ENCODE measurements around the gene AKTIP.
"Not testable (repeated sequence)": the region's sequence is repeated elsewhere in the genome, so short reads cannot be mapped to it uniquely, and the experiment has no call there.

The AKTIP gene

DNA sequence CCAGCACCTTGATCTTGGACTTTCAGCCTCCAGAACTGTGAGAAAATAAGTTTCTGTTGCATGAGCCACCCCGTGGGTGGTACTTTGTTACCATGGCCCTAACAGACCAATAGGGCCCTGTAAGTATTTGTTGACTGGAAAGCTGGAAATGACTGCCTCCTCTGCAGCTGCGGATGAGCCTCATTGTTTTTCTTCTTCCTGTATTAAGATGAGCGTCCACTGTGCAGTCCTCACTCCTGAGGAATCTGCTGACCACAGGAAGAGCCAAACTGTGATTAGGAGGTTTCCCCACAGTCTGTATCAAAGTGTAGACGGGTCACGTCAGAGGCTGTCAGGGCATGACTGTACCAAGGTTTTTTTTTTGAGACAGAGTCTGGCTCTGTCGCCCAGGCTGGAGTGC lies 12.2 kb upstream of the AKTIP start:
- DNase-seq: no peak

DNA sequence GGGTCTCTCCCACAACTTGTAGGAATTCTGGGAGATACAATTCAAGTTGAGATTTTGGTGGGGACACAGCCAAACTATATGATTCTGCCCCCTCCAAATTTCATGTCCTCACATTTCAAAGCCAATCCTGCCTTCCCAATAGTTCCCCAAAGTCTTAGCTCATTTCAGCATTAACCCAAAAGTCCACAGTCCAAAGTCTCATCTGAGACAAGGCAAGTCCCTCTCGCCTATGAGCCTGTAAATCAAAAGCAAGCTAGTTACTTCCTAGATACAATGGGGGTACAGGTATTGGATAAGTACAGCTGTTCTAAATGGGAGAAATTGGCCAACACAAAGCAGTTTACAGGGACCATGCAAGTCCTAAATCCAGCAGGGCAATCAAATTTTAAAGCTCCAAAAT lies 9.8 kb upstream of the AKTIP start:
- DNase-seq: not testable (repeated sequence)

DNA sequence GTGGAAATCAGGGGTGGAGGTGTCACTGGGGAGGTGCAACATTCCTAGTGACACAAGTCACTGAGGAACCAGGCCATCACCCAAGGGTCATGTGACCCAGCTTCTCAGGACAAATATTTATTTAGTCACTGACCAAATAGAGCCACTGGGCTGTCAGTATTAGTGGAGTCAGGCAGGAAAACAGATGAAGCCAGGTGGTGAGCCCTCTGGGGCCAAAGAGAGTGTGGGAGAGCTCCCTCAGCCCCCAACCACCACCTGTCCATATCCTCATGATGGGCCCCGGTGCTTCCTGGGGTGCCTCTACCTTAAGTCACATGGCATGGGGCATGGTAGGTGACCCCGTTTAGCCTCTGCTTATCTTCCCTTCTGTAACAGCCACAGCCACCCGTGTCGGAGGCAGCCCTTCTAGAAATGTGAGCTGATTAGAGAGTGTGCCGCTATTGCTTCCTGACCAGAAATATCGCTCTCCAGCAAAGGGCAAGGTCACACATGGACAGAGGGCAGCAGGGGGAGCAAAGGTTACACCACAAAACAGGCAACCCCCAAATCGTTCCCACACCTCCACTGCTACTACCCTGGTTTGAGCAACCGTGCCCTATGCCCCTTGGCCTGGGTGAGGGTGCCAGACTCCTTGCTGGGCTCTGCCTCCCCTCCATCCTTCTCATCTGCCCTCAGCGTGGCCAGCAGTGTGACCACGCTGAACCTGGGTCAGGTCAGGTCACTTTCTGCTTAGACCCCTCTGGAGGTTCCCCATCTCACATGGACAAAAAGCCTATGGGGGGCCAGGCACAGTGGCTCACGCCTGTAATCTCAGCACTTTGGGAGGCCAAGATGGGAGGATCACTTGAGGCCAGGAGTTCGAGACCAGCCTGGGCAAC lies 8.6 kb upstream of the AKTIP start:
- no peak for DNase-seq

DNA sequence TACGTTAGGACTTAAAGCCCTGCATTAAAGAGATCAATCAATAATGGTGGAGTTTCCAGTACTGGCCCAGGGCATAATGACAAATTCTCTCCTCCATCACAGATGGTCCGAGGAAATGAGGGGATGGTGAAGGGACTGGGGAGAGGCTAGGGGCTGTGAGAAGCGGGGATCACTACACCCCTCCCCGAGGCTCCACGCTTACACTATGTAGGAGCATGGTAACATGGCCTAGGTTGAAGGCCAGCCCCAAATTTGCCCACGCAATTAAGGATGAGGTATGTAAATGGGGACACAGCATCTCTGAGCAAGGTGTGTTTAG lies 8.0 kb upstream of the AKTIP start:
- DNase-seq: no peak

DNA sequence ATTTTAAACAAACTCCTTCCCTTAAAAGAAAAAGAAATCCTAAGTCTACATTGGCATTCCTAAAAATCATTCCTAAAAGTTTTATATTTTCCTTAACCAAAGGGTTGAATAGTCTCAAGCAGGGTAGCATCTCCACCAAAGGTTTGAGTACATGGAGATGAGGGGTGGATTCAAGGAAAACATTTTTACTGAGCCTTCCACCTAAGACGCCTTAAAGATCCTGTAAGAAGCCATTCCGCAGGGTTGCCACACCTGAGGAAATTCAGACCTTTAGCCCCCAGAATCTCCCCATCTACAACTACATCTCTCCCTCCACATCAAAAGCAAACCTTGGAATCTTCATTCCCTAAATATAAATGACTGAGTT lies 7.7 kb upstream of the AKTIP start:
- no peak for DNase-seq

DNA sequence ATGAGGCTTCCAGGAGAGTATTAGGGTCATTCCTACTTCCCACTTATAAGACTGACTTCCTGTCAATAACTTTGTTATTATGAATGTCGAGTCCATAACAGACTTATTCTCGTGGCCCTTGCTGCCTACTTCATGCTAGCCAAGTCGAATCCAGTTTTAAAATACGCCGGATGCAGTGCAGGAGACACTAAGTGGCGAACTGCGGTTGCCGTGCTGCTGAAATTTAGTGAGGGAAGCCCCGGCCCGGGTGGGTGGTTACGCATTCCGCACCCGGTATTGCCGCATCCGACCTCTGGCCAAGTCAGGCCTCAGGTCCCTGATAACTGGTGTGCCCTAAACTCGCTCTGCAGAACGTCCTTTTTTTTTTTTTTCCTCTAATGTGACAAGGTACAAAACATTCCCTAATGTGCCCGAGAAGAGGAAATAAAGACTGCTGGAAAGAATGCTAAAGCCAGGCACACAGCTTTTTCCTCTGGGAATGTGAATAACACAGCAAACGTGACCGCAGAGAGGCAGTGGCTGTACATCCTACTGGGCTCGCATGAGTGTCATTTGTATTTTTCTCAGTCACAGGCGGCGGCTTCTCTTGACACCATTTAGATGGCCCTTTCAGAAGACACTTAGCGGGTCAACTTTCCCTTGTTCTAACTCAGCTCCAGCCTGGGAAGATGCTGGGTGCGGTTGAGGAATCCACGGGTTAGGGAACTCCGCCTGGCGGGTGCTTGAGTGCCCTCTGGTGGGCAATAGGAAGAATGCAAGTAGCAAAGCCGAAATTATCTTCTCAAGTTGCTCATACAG lies 7.1 kb upstream of the AKTIP start:
- peak; percentile 53 to 64 for DNase-seq

DNA sequence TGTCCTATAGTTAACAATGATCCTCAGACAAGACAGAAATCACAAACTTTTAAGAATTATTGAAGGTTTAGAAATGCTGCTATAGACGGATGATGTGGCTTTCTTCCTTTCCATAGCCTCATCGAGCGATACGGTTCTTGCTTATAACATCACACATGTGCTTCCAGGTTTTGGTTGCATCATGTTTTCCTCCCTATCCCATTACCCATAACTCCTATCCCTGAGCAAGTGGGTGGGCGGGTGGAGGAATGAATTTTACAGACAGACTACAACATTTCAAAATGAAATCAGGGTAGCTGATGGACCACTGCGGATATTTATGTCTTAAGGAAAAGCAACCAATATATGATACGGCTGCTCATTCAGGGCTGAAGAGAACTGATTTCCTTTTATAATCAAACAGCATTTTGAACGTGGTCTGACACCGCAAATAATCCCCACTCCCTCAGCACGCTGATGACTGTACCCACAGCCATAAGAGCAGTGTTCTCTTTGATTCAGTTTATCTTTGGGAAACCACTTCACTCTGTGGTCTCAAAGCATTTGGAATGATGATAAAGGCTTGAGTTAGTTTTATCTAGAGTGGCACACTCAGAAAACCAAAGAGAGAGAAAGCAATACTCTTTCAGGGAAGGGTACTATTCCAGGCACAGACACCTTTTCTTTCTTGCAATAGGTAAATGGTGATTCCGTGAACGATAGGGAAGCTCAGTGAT lies 4.6 kb upstream of the AKTIP start:
- DNase-seq: no peak

DNA sequence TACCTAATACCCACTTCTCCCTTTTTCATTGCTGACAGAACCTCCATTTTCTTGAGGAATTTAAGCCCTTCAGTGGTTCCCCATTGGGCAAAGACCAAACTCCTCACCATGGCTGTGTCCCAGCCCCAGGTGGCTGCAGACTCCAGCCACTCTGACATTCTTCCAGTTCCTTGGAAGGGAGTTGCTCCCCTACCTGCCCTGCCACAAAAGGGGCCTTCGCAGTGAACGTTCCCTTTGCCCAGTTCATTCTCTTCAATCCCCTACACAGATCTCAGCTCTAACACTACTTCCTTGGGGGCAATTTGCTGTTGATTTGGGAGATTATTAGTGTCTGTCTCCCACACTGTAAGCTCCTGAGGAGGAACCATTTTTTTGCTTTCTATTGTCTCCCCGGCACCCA lies 3.2 kb upstream of the AKTIP start:
- no peak for DNase-seq

DNA sequence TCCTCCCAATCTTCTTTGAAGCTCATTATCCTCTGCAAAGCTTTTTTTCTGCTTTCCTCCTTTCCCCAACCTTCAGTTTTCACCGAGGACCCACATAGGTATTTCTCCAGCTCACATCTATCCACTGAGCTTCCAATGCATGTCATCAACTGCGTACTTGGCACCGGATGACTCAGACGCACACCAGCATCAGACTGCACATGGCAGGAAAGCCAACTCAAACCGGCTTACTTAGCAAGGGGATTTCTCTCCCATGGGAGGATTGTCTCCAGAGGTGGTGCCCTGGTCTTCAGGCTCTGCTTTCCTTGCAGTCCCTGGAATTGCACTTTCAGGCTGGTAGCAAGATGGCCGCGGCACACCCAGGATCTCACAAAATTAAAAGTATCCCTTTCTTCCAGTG lies 1.7 kb upstream of the AKTIP start:
- peak in 1 of 2 donors; percentile 17 for DNase-seq

DNA sequence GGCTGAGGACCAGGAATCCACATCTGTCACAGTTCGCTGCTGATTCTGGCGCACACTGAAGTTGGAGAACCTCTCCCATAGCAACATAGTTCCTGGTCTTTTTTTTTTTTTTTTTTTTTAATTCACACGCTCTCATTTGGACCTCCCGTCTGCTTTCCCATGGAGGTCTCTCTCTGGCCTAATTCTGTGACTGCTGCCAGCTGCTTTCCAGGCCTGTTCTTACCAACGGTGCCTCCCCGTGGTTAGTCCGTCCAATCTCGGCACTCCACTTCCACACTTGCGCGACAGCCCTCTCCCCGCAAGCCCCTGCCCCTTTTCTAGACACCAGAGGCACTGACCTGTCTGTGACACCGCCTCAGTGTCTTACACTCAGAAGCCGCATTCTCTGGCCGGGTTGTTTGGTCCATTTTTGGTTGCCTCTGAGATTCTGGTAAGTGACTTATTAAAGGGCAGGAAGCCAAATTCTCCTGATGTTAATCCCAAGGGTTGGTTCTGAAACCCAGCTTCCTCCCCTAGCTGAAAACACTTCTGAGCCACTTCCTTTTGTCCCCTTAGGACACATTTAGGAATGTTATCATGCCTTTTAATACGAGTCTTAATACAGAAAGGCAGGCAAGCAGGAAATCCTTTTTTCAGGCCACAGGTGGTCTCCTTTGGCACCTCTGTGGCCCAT lies 1.1 kb upstream of the AKTIP start:
- DNase-seq: peak; percentile 34 to 44

DNA sequence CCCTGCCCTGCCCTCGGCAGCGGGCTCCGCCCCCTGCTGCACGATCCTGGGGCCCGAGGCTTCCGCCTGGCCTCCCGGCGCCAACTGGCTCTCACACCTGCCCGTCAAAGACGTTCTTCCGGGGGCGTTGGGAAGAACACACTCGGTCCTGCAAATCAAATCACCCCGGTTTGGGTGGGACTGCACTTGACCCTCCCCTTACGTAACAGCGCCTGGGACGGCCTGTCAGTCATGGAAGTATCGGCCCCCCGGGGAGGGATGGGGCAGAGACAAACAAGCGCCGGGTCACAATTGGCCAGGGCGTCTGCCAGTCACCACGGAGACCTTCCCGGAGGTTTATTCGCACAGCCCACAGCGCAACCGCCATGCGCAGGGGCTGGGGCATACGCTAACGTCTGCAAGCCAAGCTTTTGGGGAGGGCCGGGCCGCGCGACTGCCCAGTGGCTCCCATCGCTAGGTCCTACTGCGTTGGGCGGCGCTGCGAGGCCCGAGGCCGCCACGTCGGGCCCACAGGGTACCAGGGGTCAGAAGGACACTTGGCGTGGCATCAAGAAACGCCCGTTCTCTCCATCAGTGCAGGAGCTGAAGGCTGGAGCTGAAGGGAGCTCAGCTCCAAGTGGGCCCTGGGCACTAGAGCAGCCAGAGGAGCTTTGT lies 388 bp upstream of the AKTIP start:
- peak; percentile 100 for DNase-seq

DNA sequence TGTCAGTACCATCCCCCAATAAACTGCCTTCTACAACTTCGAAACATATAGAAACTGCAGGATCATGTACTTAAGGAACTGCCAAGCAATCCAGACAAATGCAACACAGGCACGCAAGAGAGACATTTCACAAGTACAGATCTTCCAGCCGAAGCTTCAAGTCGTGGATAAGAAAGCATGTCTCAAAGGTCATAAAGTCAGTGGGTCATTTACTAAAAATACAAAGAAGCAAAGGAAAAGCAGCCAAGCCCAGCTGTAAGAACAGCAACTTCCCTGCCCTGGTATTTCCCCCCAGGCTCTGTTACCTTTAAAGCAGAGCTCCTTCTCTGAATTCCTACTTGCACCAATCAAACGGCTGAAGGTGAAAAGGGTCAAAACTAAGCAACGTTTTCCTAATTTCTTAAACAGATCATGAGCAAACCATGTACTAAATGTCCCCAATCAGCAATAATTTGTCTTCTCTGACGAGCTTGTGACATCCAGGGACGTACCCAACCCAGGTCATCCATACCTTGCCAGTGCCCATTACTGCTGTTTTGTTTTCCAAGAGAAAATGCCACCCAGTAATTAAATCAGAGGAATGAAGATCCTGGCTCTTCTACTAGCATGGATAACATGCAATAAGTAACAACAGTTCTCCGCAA lies 1.7 kb downstream of the AKTIP start:
- no peak for DNase-seq

DNA sequence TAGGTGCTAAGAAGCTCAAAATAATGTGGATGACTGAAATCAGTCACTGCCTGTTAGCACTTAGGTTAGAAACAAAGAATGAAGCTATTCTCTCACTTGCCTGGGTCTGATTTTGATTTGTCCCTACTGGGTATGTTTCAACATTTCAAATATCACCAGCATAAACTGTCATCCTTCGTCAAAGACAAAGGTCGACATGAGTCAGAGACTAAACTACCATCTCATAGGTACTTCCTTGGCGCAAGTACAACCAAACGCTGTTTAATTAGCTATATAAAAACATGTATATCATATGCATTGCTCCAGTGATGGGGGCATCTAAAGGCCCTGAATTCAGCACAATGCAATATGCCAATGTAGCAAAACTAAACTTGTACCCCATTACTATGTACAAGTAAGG lies 4.0 kb downstream of the AKTIP start:
- DNase-seq: no peak

DNA sequence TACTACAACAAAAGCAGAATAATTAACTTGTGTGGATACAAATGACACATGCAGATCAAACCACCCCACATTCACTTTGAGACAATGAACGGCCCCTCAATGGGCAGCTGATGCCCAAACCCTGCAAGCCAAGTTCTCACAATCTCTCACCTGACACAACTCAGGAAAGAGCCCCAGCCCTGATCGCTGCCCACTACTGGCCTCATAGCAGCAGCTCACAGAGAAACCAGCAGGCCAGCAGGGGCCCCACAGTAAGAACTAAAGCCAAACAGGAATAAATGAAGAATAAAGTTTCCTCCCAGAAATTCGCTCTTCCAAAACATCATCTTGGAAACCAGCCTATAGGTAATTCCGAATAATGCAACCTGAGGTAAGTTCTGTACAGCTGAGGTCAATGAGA lies 7.7 kb downstream of the AKTIP start:
- DNase-seq: no peak

DNA sequence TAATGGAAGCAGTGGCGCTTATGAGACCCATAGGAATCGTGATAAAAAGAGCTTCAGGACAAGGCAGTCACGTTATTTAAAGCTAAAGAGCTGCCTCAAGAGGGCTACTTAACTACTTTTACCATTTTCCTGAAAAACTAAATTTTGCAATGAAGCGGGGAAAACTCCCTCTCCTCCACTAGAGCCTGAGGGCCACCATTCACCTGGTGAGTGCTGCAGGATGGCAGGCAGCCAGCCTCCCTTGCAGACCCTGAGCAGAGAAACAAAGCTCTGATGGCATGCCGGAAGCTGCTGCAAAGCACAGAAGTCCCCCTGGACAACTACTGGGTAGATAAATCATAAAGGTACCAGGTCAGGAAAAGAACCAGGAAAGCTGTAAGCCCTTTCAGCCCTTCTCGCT lies 8.4 kb downstream of the AKTIP start:
- no peak for DNase-seq

DNA sequence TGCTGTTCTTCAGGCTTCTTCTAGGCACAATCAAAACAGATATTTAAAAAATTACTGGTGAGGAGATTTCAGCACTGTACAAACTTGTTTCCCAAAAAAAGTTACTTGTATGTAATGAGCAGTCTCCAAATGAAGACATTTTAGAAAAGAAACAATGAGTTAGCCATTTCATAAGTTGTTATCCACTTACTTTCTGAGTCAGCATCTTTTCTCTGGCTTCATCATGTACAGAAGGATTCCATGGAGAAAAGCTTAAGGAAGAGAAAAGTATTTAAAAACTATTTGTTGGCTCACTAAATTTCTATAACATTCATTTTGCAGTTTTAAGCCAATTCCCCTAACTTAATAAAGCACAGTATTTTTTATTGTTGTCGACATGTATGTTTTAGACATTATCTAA lies 10.5 kb downstream of the AKTIP start:
- no peak for DNase-seq

DNA sequence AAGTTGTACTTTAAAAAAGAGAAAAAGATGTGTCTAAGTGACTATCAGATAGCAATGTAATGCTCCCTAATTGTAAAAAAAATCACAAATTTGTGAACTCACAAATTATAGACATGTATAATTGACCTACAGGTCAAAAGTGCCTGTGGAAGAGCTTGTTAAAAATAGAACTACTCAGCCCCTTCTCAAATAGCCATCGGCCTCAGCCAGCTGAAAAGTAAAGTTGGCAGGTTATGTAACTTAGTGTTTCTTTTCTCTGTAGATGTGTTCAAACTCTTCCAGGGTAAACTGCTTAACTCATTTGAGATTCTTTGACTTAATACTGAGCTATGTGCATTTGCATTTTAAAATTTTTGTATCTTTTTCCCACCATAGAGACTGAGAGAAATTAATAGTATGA lies 13.3 kb downstream of the AKTIP start:
- no peak for DNase-seq

DNA sequence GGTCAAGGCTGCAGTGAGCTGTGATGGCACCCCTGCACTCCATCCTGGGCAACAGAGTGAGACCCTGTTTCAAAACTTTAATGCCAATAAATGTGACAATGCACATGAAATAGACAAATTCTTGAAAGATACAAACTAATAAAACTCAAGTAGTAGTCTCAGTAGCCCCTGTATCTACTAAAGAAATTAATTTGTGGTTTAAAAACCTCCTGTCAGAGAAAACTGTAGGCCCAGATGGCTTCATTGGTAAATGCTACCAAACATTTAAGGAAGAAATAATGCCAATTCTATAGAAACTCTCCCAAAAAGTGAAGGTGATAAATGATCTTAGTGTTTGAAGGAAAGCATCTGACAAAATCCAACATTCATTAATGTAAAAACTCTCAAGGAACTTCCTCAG lies 16.8 kb downstream of the AKTIP start:
- no peak for DNase-seq

DNA sequence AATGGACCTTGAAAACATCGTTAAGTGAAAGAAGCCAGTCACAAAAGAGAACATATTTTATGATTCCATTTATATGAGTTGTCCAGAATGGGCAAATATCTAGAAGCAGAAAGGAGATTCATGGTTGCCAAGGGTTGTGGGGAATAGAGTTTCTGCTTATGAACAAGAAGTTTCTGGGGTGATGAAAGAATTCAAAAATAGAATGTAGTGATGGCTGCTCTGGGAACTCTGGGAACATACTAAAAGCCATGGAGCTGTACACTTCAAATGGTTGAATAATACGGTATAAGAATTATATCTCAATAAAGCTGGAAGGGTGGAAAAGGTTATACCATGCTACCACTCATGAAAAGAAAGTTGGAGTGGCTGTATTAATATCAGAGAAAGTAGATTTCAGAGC lies 18.5 kb downstream of the AKTIP start:
- no peak for DNase-seq

DNA sequence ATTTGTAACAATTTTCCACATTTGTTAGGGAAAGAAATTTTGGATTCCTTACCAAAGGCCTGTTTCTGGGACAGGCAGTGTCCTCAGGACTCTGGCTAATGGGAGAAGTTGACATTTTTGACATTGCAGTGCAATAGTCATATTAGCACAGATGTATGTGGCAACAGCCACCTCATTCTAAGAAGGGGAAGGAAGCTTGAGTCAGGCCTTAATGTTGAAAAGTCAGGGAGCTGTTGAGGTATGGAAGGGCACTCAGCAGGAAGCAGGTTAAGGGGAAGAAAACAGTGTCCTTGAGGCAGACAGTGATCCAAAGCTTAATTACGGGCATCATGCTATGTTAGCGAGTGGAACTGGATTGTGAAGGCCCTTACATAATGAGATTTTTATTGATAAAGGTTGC lies 20.9 kb downstream of the AKTIP start:
- DNase-seq: peak in 1 of 2 donors; percentile 14

DNA sequence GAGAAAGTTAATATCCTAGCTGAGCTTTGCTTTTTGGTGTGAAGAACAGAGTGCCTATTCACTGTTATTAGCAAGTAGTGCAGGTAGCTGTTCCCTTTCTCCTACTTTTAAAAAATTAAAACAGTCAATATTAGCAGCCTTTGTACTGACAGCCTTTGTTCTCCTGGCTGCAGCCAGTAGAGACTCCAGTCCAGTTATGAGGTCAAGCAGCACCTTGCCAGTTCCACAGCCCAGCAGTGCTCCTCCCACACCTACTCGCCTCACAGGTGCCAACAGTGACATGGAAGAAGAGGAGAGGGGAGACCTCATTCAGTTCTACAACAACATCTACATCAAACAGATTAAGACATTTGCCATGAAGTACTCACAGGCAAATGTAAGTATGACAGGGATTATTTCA lies 22.6 kb downstream of the AKTIP start:
- DNase-seq: no peak

DNA sequence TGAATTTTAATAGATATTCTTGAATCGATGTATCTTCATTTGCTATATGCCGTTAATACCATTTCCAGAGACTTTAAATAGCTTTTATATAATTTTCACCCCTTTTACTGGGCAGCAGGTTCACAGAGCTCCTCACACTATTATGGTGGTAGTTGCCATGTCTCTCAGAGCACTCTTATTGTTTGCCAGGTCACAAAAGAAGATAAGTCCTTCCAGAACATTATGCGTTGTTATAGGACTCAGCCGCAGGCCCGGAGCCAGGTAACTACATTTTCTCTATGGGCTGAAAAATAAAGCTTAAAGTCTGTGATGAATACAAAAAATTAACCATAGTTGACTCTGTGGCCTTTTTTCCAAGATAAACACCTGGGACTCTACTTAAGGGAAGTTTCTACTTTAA lies 24.0 kb downstream of the AKTIP start:
- no peak for DNase-seq

Measured in CD4-positive, alpha-beta T cell treated with Interleukin-1 beta for 1 hour (primary cell).